GM18520 (cell line): ENCODE data around the gene BPGM.
"Not testable (repeated sequence)": the region's sequence is repeated elsewhere in the genome, so short reads cannot be mapped to it uniquely, and the experiment has no call there.

Experiments
- ATAC-seq: cut with Tn5 transposase; IDR thresholded peaks from one replicate; pipeline ENCODE4 v1.9.1; 2021; ENCODE audit not compliant: unreplicated experiment

The BPGM gene

GRCh38 chr7:134662166-134662870, 15.7 kb downstream of the BPGM start:
- no peak for ATAC-seq

GRCh38 chr7:134662871-134663205, 16.2 kb downstream of the BPGM start:
- ATAC-seq: no peak

GRCh38 chr7:134665045-134665444, 18.4 kb downstream of the BPGM start:
- ATAC-seq: not testable (repeated sequence)

GRCh38 chr7:134667899-134668298, 21.2 kb downstream of the BPGM start:
- ATAC-seq: no peak

GRCh38 chr7:134669388-134669787, 22.7 kb downstream of the BPGM start:
- ATAC-seq: no peak

- no peak for ATAC-seq
Measured at GRCh38 chr7:134669845-134670373, 23.3 kb downstream of the BPGM start.

- no peak for ATAC-seq
Measured at GRCh38 chr7:134671609-134672008, 25.0 kb downstream of the BPGM start.

- ATAC-seq: no peak
Measured at GRCh38 chr7:134674424-134674823, 27.8 kb downstream of the BPGM start.

- no peak for ATAC-seq
Measured at GRCh38 chr7:134676743-134677142, 30.1 kb downstream of the BPGM start.

GRCh38 chr7:134678115-134678514, 31.5 kb downstream of the BPGM start:
- ATAC-seq: no peak

GRCh38 chr7:134679006-134679405, 32.4 kb downstream of the BPGM start:
- no peak for ATAC-seq

GRCh38 chr7:134684165-134684564, 37.5 kb downstream of the BPGM start:
- no peak for ATAC-seq

GRCh38 chr7:134685250-134685649, 38.6 kb downstream of the BPGM start:
- no peak for ATAC-seq

- ATAC-seq: no peak
Measured at GRCh38 chr7:134686786-134687185, 40.1 kb downstream of the BPGM start.

GRCh38 chr7:134689550-134689949, 42.9 kb downstream of the BPGM start:
- ATAC-seq: not testable (repeated sequence)

- no peak for ATAC-seq
Measured at GRCh38 chr7:134690016-134690415, 43.4 kb downstream of the BPGM start.

GRCh38 chr7:134690614-134691504, 44.2 kb downstream of the BPGM start:
- ATAC-seq: no peak

- ATAC-seq: no peak
Measured at GRCh38 chr7:134691546-134692343, 45.1 kb downstream of the BPGM start.

- no peak for ATAC-seq
Measured at GRCh38 chr7:134692344-134692705, 45.7 kb downstream of the BPGM start.

GRCh38 chr7:134693256-134693655, 46.6 kb downstream of the BPGM start:
- ATAC-seq: no peak

GRCh38 chr7:134694299-134694698, 47.6 kb downstream of the BPGM start:
- no peak for ATAC-seq
